ENCODE data around the gene PSAP.
A peak's percentile ranks its signal among the peaks of the same experiment; 100 is the strongest.
"Not testable (repeated sequence)": the region's sequence is repeated elsewhere in the genome, so short reads cannot be mapped to it uniquely, and the experiment has no call there.

Gene PSAP

GRCh38 chr10:71874680-71875354 lies 23.8 kb upstream of the PSAP start:
- not testable (repeated sequence) for DNase-seq (ENCODE audit: low read depth, low spot score)

- DNase-seq (ENCODE audit: low read depth, low spot score) = no peak
These were observed 22.6 kb upstream of the PSAP start for GRCh38 chr10:71873582-71874211.

- DNase-seq (ENCODE audit: low read depth, low spot score) = not testable (repeated sequence)
These were observed 18.6 kb upstream of the PSAP start for GRCh38 chr10:71869601-71870000.

GRCh38 chr10:71868192-71868697 lies 17.2 kb upstream of the PSAP start:
- no peak for DNase-seq (ENCODE audit: low read depth, low spot score)

- DNase-seq (ENCODE audit: low read depth, low spot score) = no peak
These were observed 14.6 kb upstream of the PSAP start for GRCh38 chr10:71865561-71866041.

GRCh38 chr10:71864911-71865361 lies 13.9 kb upstream of the PSAP start:
- DNase-seq (ENCODE audit: low read depth, low spot score) = no peak

- no peak for DNase-seq (ENCODE audit: low read depth, low spot score)
These were observed 12.2 kb upstream of the PSAP start for GRCh38 chr10:71863203-71863602.

- DNase-seq (ENCODE audit: low read depth, low spot score) = peak; percentile 98
These were observed 9.4 kb upstream of the PSAP start for GRCh38 chr10:71860243-71861029.

- DNase-seq (ENCODE audit: low read depth, low spot score) = no peak
These were observed 7.2 kb upstream of the PSAP start for GRCh38 chr10:71857934-71858890.

- no peak for DNase-seq (ENCODE audit: low read depth, low spot score)
These were observed 5.6 kb upstream of the PSAP start for GRCh38 chr10:71856619-71857018.

- DNase-seq (ENCODE audit: low read depth, low spot score) = no peak
These were observed 3.0 kb upstream of the PSAP start for GRCh38 chr10:71854031-71854430.

GRCh38 chr10:71852355-71852937 lies 1.4 kb upstream of the PSAP start:
- DNase-seq (ENCODE audit: low read depth, low spot score) = no peak

- DNase-seq (ENCODE audit: low read depth, low spot score) = not testable (repeated sequence)
These were observed 529 bp upstream of the PSAP start for GRCh38 chr10:71851465-71852095.

- no peak for DNase-seq (ENCODE audit: low read depth, low spot score)
These were observed 869 bp downstream of the PSAP start for GRCh38 chr10:71850021-71850742.

- no peak for DNase-seq (ENCODE audit: low read depth, low spot score)
These were observed 1.6 kb downstream of the PSAP start for GRCh38 chr10:71849461-71849908.

- DNase-seq (ENCODE audit: low read depth, low spot score) = no peak
These were observed 2.5 kb downstream of the PSAP start for GRCh38 chr10:71848325-71849275.

- no peak for DNase-seq (ENCODE audit: low read depth, low spot score)
These were observed 3.6 kb downstream of the PSAP start for GRCh38 chr10:71847418-71847817.

GRCh38 chr10:71846816-71847215 lies 4.2 kb downstream of the PSAP start:
- no peak for DNase-seq (ENCODE audit: low read depth, low spot score)

All from smooth muscle cell of the brain vasculature (primary cell).